ENCODE data around the gene LRRTM1. TPM values are rescaled to one million over a fixed set of nuclear protein-coding genes. Genes with fewer than 3 reads are reported as not detected.

The LRRTM1 gene
- not detected for total RNA-seq

- no peak for DNase-seq
Observed at GRCh38 chr2:80303909-80304837, at the start of gene LRRTM1. Gene LRRTM1, minus strand, starts transcription at chr2:80304752. Its CDS starts 933 bp downstream, at chr2:80303819.

GRCh38 chr2:80351231-80351630, 46.7 kb upstream of the LRRTM1 start:
- no peak for DNase-seq

- DNase-seq = no peak
Observed at GRCh38 chr2:80348953-80349352, 44.4 kb upstream of the LRRTM1 start.

- no peak for DNase-seq
Observed at GRCh38 chr2:80348078-80348477, 43.5 kb upstream of the LRRTM1 start.

- no peak for DNase-seq
Observed at GRCh38 chr2:80340022-80340421, 35.5 kb upstream of the LRRTM1 start.

- DNase-seq = no peak
Observed at GRCh38 chr2:80338794-80339193, 34.2 kb upstream of the LRRTM1 start.

GRCh38 chr2:80335411-80335810, 30.9 kb upstream of the LRRTM1 start:
- DNase-seq = no peak

GRCh38 chr2:80333886-80334285, 29.3 kb upstream of the LRRTM1 start:
- DNase-seq = no peak

- DNase-seq = no peak
Observed at GRCh38 chr2:80330527-80331450, 26.2 kb upstream of the LRRTM1 start.

- DNase-seq = no peak
Observed at GRCh38 chr2:80329491-80329890, 24.9 kb upstream of the LRRTM1 start.

- DNase-seq = no peak
Observed at GRCh38 chr2:80328159-80328571, 23.6 kb upstream of the LRRTM1 start.

GRCh38 chr2:80326861-80327260, 22.3 kb upstream of the LRRTM1 start:
- no peak for DNase-seq

- no peak for DNase-seq
Observed at GRCh38 chr2:80326214-80326613, 21.7 kb upstream of the LRRTM1 start.

GRCh38 chr2:80324525-80324924, 20.0 kb upstream of the LRRTM1 start:
- no peak for DNase-seq

- no peak for DNase-seq
Observed at GRCh38 chr2:80323610-80324009, 19.1 kb upstream of the LRRTM1 start.

GRCh38 chr2:80322958-80323357, 18.4 kb upstream of the LRRTM1 start:
- DNase-seq = no peak

GRCh38 chr2:80322311-80322920, 17.9 kb upstream of the LRRTM1 start:
- no peak for DNase-seq

- no peak for DNase-seq
Observed at GRCh38 chr2:80312282-80312839, 7.8 kb upstream of the LRRTM1 start.

GRCh38 chr2:80311304-80311703, 6.8 kb upstream of the LRRTM1 start:
- no peak for DNase-seq

GRCh38 chr2:80303006-80303908, 1.3 kb downstream of the LRRTM1 start:
- DNase-seq = no peak

- no peak for DNase-seq
Observed at GRCh38 chr2:80302314-80303005, 2.1 kb downstream of the LRRTM1 start.

Data from effector CD4-positive, alpha-beta T cell (primary cell).